Parathyroid adenoma (tissue), 2 donors: ENCODE results near the gene TBC1D4.
A peak's percentile ranks its signal among the peaks of the same experiment; 100 is the strongest.

Source experiments
- H2AFZ ChIP-seq: fragments of 300-600 bp; sonication (generic); one replicate; pipeline ENCODE4 v1.7.0; 2017; ENCODE audit warnings: antibody characterized with exemption, mild to moderate bottlenecking
- H3K27ac ChIP-seq: fragments of 300-600 bp; sonication (generic); one replicate; pipeline ENCODE4 v1.7.0; 2017
- H3K27me3 ChIP-seq: fragments of 300-600 bp; sonication (generic); one replicate; pipeline ENCODE4 v1.7.0; 2017; ENCODE audit warnings: low read length; ENCODE audit not compliant: control insufficient read depth, insufficient read depth
- H3K36me3 ChIP-seq: fragments of 300-600 bp; sonication (generic); one replicate; pipeline ENCODE4 v1.7.0; 2017; ENCODE audit warnings: low read length; ENCODE audit not compliant: control insufficient read depth, insufficient read depth
- H3K4me1 ChIP-seq: fragments of 300-600 bp; sonication (generic); one replicate; pipeline ENCODE4 v1.7.0; 2017; ENCODE audit warnings: control low read depth
- H3K4me2 ChIP-seq: fragments of 300-600 bp; sonication (generic); one replicate; pipeline ENCODE4 v1.7.0; 2017; ENCODE audit warnings: low read length
- H3K4me3 ChIP-seq: fragments of 300-600 bp; sonication (generic); one replicate; pipeline ENCODE4 v1.7.0; 2017; ENCODE audit warnings: low read depth, low read length
- H3K79me2 ChIP-seq: fragments of 300-600 bp; sonication (generic); one replicate; pipeline ENCODE4 v1.7.0; 2017; ENCODE audit warnings: control low read depth
- H3K9ac ChIP-seq: fragments of 300-600 bp; sonication (generic); one replicate; pipeline ENCODE4 v1.7.0; 2017; ENCODE audit warnings: mild to moderate bottlenecking
- H3K9me3 ChIP-seq: fragments of 300-600 bp; sonication (generic); one replicate; pipeline ENCODE4 v1.7.0; 2017; ENCODE audit warnings: low read length; ENCODE audit not compliant: control insufficient read depth
- TF ChIP-seq, protein P1 (sequence below): fragments of 300-600 bp; sonication (generic); IDR thresholded peaks from one replicate; pipeline ENCODE4 v1.7.0; 2017; ENCODE audit warnings: antibody characterized with exemption, mild to moderate bottlenecking
- donor health status: primary hyperparathyroidism.

Gene TBC1D4

GRCh38 chr13:75372517-75372916 is 109.5 kb downstream of the TBC1D4 start:
- Histone ChIP-seq H3K27me3 (no peaks in the 10 kb centered on the region), H3K79me2 (no peaks in the 10 kb centered on the region), H3K4me1 (peaks cover 3% of the 10 kb centered on the region), H3K36me3 (no peaks in the 10 kb centered on the region), H3K9me3 (no peaks in the 10 kb centered on the region), H3K9ac (no peak overlapping the region), H3K4me2 (no peak overlapping the region), H2AFZ (peak overlapping the region; percentile 78), H3K27ac (peak overlapping the region; percentile 81), H3K4me3 (no peak overlapping the region)
- TF ChIP-seq, protein P1, sequence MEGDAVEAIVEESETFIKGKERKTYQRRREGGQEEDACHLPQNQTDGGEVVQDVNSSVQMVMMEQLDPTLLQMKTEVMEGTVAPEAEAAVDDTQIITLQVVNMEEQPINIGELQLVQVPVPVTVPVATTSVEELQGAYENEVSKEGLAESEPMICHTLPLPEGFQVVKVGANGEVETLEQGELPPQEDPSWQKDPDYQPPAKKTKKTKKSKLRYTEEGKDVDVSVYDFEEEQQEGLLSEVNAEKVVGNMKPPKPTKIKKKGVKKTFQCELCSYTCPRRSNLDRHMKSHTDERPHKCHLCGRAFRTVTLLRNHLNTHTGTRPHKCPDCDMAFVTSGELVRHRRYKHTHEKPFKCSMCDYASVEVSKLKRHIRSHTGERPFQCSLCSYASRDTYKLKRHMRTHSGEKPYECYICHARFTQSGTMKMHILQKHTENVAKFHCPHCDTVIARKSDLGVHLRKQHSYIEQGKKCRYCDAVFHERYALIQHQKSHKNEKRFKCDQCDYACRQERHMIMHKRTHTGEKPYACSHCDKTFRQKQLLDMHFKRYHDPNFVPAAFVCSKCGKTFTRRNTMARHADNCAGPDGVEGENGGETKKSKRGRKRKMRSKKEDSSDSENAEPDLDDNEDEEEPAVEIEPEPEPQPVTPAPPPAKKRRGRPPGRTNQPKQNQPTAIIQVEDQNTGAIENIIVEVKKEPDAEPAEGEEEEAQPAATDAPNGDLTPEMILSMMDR, result peak; percentile 65

- H2AFZ ChIP-seq, result no peak overlapping the region
- H3K4me2 ChIP-seq, result no peak overlapping the region
- H3K4me1 ChIP-seq, result peaks cover 3% of the 10 kb centered on the region
- TF ChIP-seq, protein P1, result no peak
- no peak overlapping the region for H3K9ac ChIP-seq
- H3K4me3 ChIP-seq, result no peak overlapping the region
- no peaks in the 10 kb centered on the region for H3K27me3 ChIP-seq
- H3K9me3 ChIP-seq, result no peaks in the 10 kb centered on the region
- H3K79me2 ChIP-seq, result no peaks in the 10 kb centered on the region
- H3K27ac ChIP-seq, result no peak overlapping the region
- no peaks in the 10 kb centered on the region for H3K36me3 ChIP-seq
Measured at GRCh38 chr13:75371203-75371602, 110.8 kb downstream of the TBC1D4 start.

DNA sequence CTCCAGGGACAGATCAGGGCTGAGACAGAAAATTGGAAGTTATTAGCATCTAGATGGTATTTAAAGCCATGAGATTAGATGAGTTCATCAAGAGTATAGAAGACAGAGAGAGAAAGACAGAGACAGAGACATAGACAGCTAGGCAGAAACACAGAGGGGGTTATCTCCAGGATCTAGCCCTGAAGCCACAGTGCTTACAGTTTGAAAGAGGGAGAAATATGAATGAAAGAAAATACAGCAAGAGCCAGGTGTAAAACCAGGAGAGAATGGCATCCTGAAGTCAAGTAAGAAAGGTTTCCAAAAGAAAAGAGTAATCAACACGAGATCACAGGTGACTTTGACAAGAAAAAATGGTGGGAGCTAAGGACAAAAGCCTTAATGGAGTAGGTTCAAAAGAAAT is 111.2 kb downstream of the TBC1D4 start:
- Histone ChIP-seq H3K4me3 (no peak overlapping the region), H3K27me3 (no peaks in the 10 kb centered on the region), H2AFZ (no peak overlapping the region), H3K27ac (no peak overlapping the region), H3K4me2 (no peak overlapping the region), H3K9ac (no peak overlapping the region), H3K9me3 (no peaks in the 10 kb centered on the region), H3K36me3 (no peaks in the 10 kb centered on the region), H3K4me1 (peaks cover 3% of the 10 kb centered on the region), H3K79me2 (no peaks in the 10 kb centered on the region)
- TF ChIP-seq, protein P1, result no peak

- Histone ChIP-seq H3K27ac (no peak overlapping the region), H3K27me3 (no peaks in the 10 kb centered on the region), H3K9ac (no peak overlapping the region), H3K9me3 (no peaks in the 10 kb centered on the region), H3K4me2 (no peak overlapping the region), H3K79me2 (no peaks in the 10 kb centered on the region), H3K4me1 (peaks cover 3% of the 10 kb centered on the region), H3K4me3 (no peak overlapping the region), H3K36me3 (no peaks in the 10 kb centered on the region), H2AFZ (no peak overlapping the region)
- TF ChIP-seq, protein P1, result no peak
Measured at GRCh38 chr13:75369981-75370380, 112.0 kb downstream of the TBC1D4 start.

DNA sequence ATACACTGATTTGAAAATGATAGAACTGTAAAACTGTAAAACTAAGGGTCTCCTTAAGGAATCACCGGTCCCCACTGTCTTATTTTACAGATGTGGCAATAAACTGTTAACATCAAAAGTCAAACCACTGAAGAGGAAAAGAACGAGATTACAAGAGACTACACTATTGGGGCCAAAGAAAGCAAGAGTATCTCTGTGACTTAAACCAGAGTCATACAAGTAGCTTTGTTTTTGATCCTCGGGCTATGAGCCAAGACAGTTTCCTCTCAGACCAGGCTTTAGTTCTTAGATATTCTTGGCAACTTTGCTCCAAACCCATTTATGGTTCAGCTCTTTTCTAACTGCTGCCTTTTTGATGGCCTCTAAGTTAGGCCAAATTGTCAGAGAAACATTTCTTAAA is 113.8 kb downstream of the TBC1D4 start:
- Histone ChIP-seq H3K4me3 (no peak overlapping the region), H3K79me2 (no peaks in the 10 kb centered on the region), H3K27ac (no peak overlapping the region), H3K27me3 (no peaks in the 10 kb centered on the region), H3K9ac (no peak overlapping the region), H3K4me2 (no peak overlapping the region), H2AFZ (no peak overlapping the region), H3K36me3 (no peaks in the 10 kb centered on the region), H3K4me1 (peaks cover 1% of the 10 kb centered on the region), H3K9me3 (no peaks in the 10 kb centered on the region)
- TF ChIP-seq, protein P1, result no peak
